Activated CD8-positive, alpha-beta T cell treated with anti-CD3 and anti-CD28 coated beads for 36 hours (primary cell): ENCODE data around the gene HSD11B2. TPM values are rescaled to one million over a fixed set of nuclear protein-coding genes. Genes with fewer than 3 reads are reported as not detected.

Experiments used
- ATAC-seq: fragments of 200-7000 bp; cut with Tn5 transposase; one replicate; pipeline ENCODE4 v1.10.0; 2021; ENCODE audit warnings: mild to moderate bottlenecking, moderate library complexity
- CTCF ChIA-PET: fragments of 350-600 bp; sonication (Branson Sonifier 250); formaldehyde crosslinking; loops from one replicate; lab custom pipeline; 2021; ENCODE audit warnings: antibody characterized with exemption; lab: Charles Lee
- POLR2A ChIA-PET: fragments of 350-600 bp; sonication (Branson Sonifier 250); formaldehyde crosslinking; loops from one replicate; lab custom pipeline; 2021; ENCODE audit warnings: antibody characterized with exemption; lab: Charles Lee
- DNase-seq: peaks from one replicate; pipeline ENCODE4 v3.0.0-alpha.2; 2020
- H3K27ac Mint-ChIP-seq: one replicate; pipeline ENCODE4 v1.8.0; 2021; ENCODE audit warnings: mild to moderate bottlenecking, mixed read lengths
- H3K27me3 Mint-ChIP-seq: one replicate; pipeline ENCODE4 v1.8.0; 2021; ENCODE audit warnings: mixed read lengths
- H3K36me3 Mint-ChIP-seq: one replicate; pipeline ENCODE4 v1.8.0; 2021; ENCODE audit warnings: low read depth, mixed read lengths
- H3K4me1 Mint-ChIP-seq: one replicate; pipeline ENCODE4 v1.8.0; 2021; ENCODE audit warnings: low read depth, mixed read lengths
- H3K4me3 Mint-ChIP-seq: one replicate; pipeline ENCODE4 v1.8.0; 2021; ENCODE audit warnings: mild to moderate bottlenecking, moderate library complexity, mixed read lengths
- H3K9me3 Mint-ChIP-seq: one replicate; pipeline ENCODE4 v1.8.0; 2021; ENCODE audit warnings: mixed read lengths
- CTCF ChIP-seq: fragments of 200-600 bp; IDR thresholded peaks from one replicate; pipeline ENCODE4 v1.8.0; 2022; ENCODE audit warnings: antibody characterized with exemption, mild to moderate bottlenecking
- intact Hi-C: fragments of 100-400 bp; cut with micrococcal nuclease; formaldehyde crosslinking; loops from one replicate; pipeline ENCODE4 v1.10.0; 2022
- total RNA-seq, 2 experiments: library from RNA; stranded (reverse); gene quantifications; one replicate each; pipeline ENCODE4 v1.2.3, GENCODE V29; 2021

The HSD11B2 gene
- total RNA-seq, 2 experiments from 2014 or later, result 1.6 to 2.3 TPM

- no peak for TF ChIP-seq CTCF
- peaks cover 5% of the 10 kb centered on the region for H3K4me1 Mint-ChIP-seq
- ChIA-PET CTCF (interaction anchor here (0.9 to 2.4 kb wide), 3 partner anchors 13 to 16 kb away, joined by 3 to 14 read pairs (median 4); no protein-coding TSS in a partner anchor), POLR2A (interaction anchor here (1.0 to 2.1 kb wide), 3 partner anchors 10 to 25 kb away, joined by 3 to 8 read pairs (median 3); partner anchors contain the start of genes HSD11B2 and ZDHHC1)
- no peaks in the 10 kb centered on the region for H3K9me3 Mint-ChIP-seq
- DNase-seq (no peak), ATAC-seq (no peak)
- intact Hi-C loops, result no loop called here
- H3K27me3 Mint-ChIP-seq, result no peaks in the 10 kb centered on the region
- H3K4me3 Mint-ChIP-seq, result no peak overlapping the region
- H3K27ac Mint-ChIP-seq, result no peak overlapping the region
- no peaks in the 10 kb centered on the region for H3K36me3 Mint-ChIP-seq
Observed at GRCh38 chr16:67441271-67441753, 10.4 kb downstream of the HSD11B2 start.

DNA sequence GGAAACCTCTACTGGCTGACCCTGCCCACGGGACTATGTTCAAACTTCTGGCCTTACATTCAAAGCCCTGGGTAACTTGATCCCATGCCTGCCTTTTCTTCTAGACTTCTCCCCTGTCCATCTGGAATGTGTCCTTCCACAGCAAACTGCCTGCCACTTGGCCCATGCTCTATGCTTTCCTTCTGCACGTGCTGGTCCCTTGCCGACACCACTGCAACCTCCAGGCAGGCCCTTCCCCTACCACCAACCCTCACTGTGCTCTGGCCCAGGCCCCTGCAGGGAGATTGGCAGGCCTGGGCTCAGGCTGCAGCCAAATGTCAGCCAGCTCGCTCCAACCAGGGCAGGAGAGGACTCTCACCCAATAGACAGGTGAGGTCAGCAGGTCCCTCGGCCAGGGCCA is 11.0 kb downstream of the HSD11B2 start:
- Mint-ChIP-seq H3K27me3 (no peaks in the 10 kb centered on the region), H3K4me1 (peaks cover 5% of the 10 kb centered on the region), H3K36me3 (no peaks in the 10 kb centered on the region), H3K4me3 (no peak overlapping the region), H3K27ac (no peak overlapping the region), H3K9me3 (no peaks in the 10 kb centered on the region)
- POLR2A ChIA-PET, result interaction anchor here (1.0 to 1.1 kb wide), 2 partner anchors 9 to 13 kb away, joined by 3 read pairs; no protein-coding TSS in a partner anchor
- intact Hi-C loops, result no loop called here
- CTCF ChIA-PET, result interaction anchor here (1.0 to 2.4 kb wide), 2 partner anchors 13 to 79 kb away, joined by 3 to 14 read pairs; no protein-coding TSS in a partner anchor
- TF ChIP-seq CTCF, result no peak
- ATAC-seq, result no peak
- DNase-seq, result no peak

- peaks cover 2% of the 10 kb centered on the region for H3K4me1 Mint-ChIP-seq
- no peak overlapping the region for H3K27ac Mint-ChIP-seq
- no peak overlapping the region for H3K4me3 Mint-ChIP-seq
- no peak for ATAC-seq
- no peaks in the 10 kb centered on the region for H3K36me3 Mint-ChIP-seq
- POLR2A ChIA-PET, result interaction anchor here (0.5 to 1.1 kb wide), 2 partner anchors 12 to 30 kb away, joined by 3 read pairs; no protein-coding TSS in a partner anchor
- no peak for TF ChIP-seq CTCF
- H3K9me3 Mint-ChIP-seq, result no peaks in the 10 kb centered on the region
- no peaks in the 10 kb centered on the region for H3K27me3 Mint-ChIP-seq
- DNase-seq, result no peak
- intact Hi-C loops, result no loop called here
- CTCF ChIA-PET, result interaction anchor here (1.0 to 7.0 kb wide), 3 partner anchors 16 to 164 kb away, joined by 3 to 94 read pairs (median 3); no protein-coding TSS in a partner anchor
Observed at GRCh38 chr16:67442581-67443255, 11.8 kb downstream of the HSD11B2 start.

GRCh38 chr16:67443265-67443664 is 12.3 kb downstream of the HSD11B2 start:
- H3K27me3 Mint-ChIP-seq, result no peaks in the 10 kb centered on the region
- no peak overlapping the region for H3K27ac Mint-ChIP-seq

More at GRCh38 chr16:67443265-67443664, 12.3 kb downstream of the HSD11B2 start:
- no peaks in the 10 kb centered on the region for H3K4me1 Mint-ChIP-seq
- no peak for DNase-seq
- CTCF ChIA-PET, result interaction anchor here (1.0 to 7.0 kb wide), 3 partner anchors 16 to 165 kb away, joined by 3 to 94 read pairs (median 31); no protein-coding TSS in a partner anchor
- intact Hi-C loops, result no loop called here
- TF ChIP-seq CTCF, result no peak
- no peak overlapping the region for H3K4me3 Mint-ChIP-seq
- ATAC-seq, result no peak
- no peaks in the 10 kb centered on the region for H3K36me3 Mint-ChIP-seq
- POLR2A ChIA-PET, result interaction anchor here (0.5 kb wide), 1 partner anchor 31 kb away, joined by 3 read pairs; no protein-coding TSS in a partner anchor
- no peaks in the 10 kb centered on the region for H3K9me3 Mint-ChIP-seq
